ENCODE measurements around the gene SAV1.

SAV1 gene

GRCh38 chr14:50705026-50705593 lies 37.0 kb upstream of the SAV1 start:
- TF ChIP-seq TAF1 (IDR thresholded peaks at IDR 0.05; ENCODE audit: borderline replicate concordance, insufficient read depth, low read length) (no peak), FOXP2 (optimal IDR thresholded peaks at IDR 0.05; ENCODE audit: borderline replicate concordance, extremely low read depth, extremely low read length, insufficient read depth) (no peak), SIN3A (IDR thresholded peaks at IDR 0.05; ENCODE audit: borderline replicate concordance, insufficient read depth, low read length) (no peak), REST (IDR thresholded peaks at IDR 0.05; ENCODE audit: insufficient read depth in 1 of 2, low read depth in 2 of 2, low read length in 2 of 2) (no peak), POLR2AphosphoS5 (IDR thresholded peaks at IDR 0.05; ENCODE audit: low read depth, low read length) (no peak)

DNA sequence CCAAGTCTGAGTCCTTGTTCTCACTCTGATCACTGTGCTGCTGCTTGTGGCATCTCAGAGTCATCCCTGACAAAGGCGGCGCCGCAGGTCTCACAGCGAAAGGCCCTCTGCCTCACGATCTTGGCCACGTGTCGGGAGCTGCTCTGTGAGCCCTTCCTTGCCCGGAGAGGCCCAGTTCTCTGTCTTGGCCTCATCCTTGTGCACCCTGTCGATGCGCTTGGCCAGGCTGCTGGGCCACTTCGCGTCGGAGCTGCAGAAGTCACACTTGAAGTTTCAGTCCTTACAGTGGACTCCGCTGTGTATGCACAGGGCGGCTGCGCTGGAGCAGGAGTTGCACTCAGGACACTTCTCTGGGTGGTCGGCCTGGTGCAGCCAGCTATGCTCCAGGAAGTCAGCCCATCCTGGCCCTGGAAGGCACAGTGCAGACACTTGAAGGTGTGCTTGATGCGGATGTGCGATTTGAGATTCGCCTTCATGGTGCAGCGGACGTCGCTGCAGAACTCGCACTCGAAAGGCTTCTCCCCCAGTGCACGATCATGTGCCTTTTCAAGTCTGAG lies 36.4 kb upstream of the SAV1 start:
- no peak for TF ChIP-seq FOXP2 (optimal IDR thresholded peaks at IDR 0.05; ENCODE audit: borderline replicate concordance, extremely low read depth, extremely low read length, insufficient read depth)
- TF ChIP-seq SIN3A (IDR thresholded peaks at IDR 0.05; ENCODE audit: borderline replicate concordance, insufficient read depth, low read length): no peak
- no peak for TF ChIP-seq POLR2AphosphoS5 (IDR thresholded peaks at IDR 0.05; ENCODE audit: low read depth, low read length)
- TF ChIP-seq TAF1 (IDR thresholded peaks at IDR 0.05; ENCODE audit: borderline replicate concordance, insufficient read depth, low read length): no peak
- TF ChIP-seq REST (IDR thresholded peaks at IDR 0.05; ENCODE audit: insufficient read depth in 1 of 2, low read depth in 2 of 2, low read length in 2 of 2): no peak

GRCh38 chr14:50697659-50698290 lies 29.7 kb upstream of the SAV1 start:
- TF ChIP-seq POLR2AphosphoS5 (IDR thresholded peaks at IDR 0.05; ENCODE audit: low read depth, low read length): no peak
- no peak for TF ChIP-seq FOXP2 (optimal IDR thresholded peaks at IDR 0.05; ENCODE audit: borderline replicate concordance, extremely low read depth, extremely low read length, insufficient read depth)
- TF ChIP-seq REST (IDR thresholded peaks at IDR 0.05; ENCODE audit: insufficient read depth in 1 of 2, low read depth in 2 of 2, low read length in 2 of 2): no peak
- TF ChIP-seq SIN3A (IDR thresholded peaks at IDR 0.05; ENCODE audit: borderline replicate concordance, insufficient read depth, low read length): no peak
- TF ChIP-seq TAF1 (IDR thresholded peaks at IDR 0.05; ENCODE audit: borderline replicate concordance, insufficient read depth, low read length): no peak

GRCh38 chr14:50688875-50689274 lies 20.8 kb upstream of the SAV1 start:
- TF ChIP-seq REST (IDR thresholded peaks at IDR 0.05; ENCODE audit: insufficient read depth in 1 of 2, low read depth in 2 of 2, low read length in 2 of 2) (no peak), FOXP2 (optimal IDR thresholded peaks at IDR 0.05; ENCODE audit: borderline replicate concordance, extremely low read depth, extremely low read length, insufficient read depth) (no peak), TAF1 (IDR thresholded peaks at IDR 0.05; ENCODE audit: borderline replicate concordance, insufficient read depth, low read length) (no peak), POLR2AphosphoS5 (IDR thresholded peaks at IDR 0.05; ENCODE audit: low read depth, low read length) (no peak), SIN3A (IDR thresholded peaks at IDR 0.05; ENCODE audit: borderline replicate concordance, insufficient read depth, low read length) (no peak)

All from PFSK-1 (cell line).